Activated CD4-positive, alpha-beta T cell treated with anti-CD3 and anti-CD28 coated beads, Interleukin-2, amount 10 ng/mL, durations not matched to agents 7 days and 5 days (primary cell): ENCODE results near the gene ZNF763. TPM values are rescaled to one million over a fixed set of nuclear protein-coding genes. Genes with fewer than 3 reads are reported as not detected.

ENCODE experiments used
- total RNA-seq, 2 experiments: library from RNA; stranded (reverse); gene quantifications; one replicate each; pipeline ENCODE4 v1.2.3, GENCODE V29; 2021

ZNF763 gene
- total RNA-seq, 2 experiments from 2014 or later, result 1.9 to 2.1 TPM

Other genes starting within 250 kb of the ZNF763 start
- 1 to 10 TPM; 6.7 to 7.4 TPM for gene ZNF823, start 226.1 kb upstream of the ZNF763 start, total RNA-seq
- 1 to 10 TPM; 7.3 to 8.2 TPM for gene ZNF441, start 198.0 kb upstream of the ZNF763 start, total RNA-seq
- 1 to 10 TPM; 1.1 to 1.4 TPM for gene ZNF491, start 166.5 kb upstream of the ZNF763 start, total RNA-seq
- gene ZNF440, start 150.8 kb upstream of the ZNF763 start, total RNA-seq, result 10 to 100 TPM; 13.6 to 16.3 TPM
- gene ZNF439, start 116.3 kb upstream of the ZNF763 start, total RNA-seq, result 1 to 10 TPM; 8.3 to 9.7 TPM
- gene ZNF69, start 77.3 kb upstream of the ZNF763 start, total RNA-seq, result 1 to 10 TPM; 4.2 to 4.5 TPM
- 10 to 100 TPM; 21.2 to 22.1 TPM for gene ZNF700, start 39.9 kb upstream of the ZNF763 start, total RNA-seq
- under 1 TPM; 0.10 to 0.33 TPM for gene ZNF433, start 70.6 kb downstream of the ZNF763 start, total RNA-seq
- gene ZNF878, start 87.9 kb downstream of the ZNF763 start, total RNA-seq, result under 1 TPM; 0.12 to 0.52 TPM
- gene ZNF844, start 99.7 kb downstream of the ZNF763 start, total RNA-seq, result 1 to 10 TPM; 3.5 to 3.6 TPM
- 1 to 10 TPM; 3.7 to 4.2 TPM for gene ZNF20, start 175.3 kb downstream of the ZNF763 start, total RNA-seq
- 1 to 10 TPM; 6.1 to 6.7 TPM for gene ZNF625, start 191.7 kb downstream of the ZNF763 start, total RNA-seq
- gene ZNF136, start 198.1 kb downstream of the ZNF763 start, total RNA-seq, result 10 to 100 TPM; 14.5 to 17.4 TPM